Activated CD8-positive, alpha-beta T cell treated with anti-CD3 and anti-CD28 coated beads for 36 hours (primary cell): ENCODE results near the gene INPP5F. TPM values are rescaled to one million over a fixed set of nuclear protein-coding genes. Genes with fewer than 3 reads are reported as not detected.

Experiments used
- ATAC-seq: fragments of 200-7000 bp; cut with Tn5 transposase; one replicate; pipeline ENCODE4 v1.10.0; 2021; ENCODE audit warnings: mild to moderate bottlenecking, moderate library complexity
- CTCF ChIA-PET: fragments of 350-600 bp; sonication (Branson Sonifier 250); formaldehyde crosslinking; loops from one replicate; lab custom pipeline; 2021; ENCODE audit warnings: antibody characterized with exemption; lab: Charles Lee
- POLR2A ChIA-PET: fragments of 350-600 bp; sonication (Branson Sonifier 250); formaldehyde crosslinking; loops from one replicate; lab custom pipeline; 2021; ENCODE audit warnings: antibody characterized with exemption; lab: Charles Lee
- DNase-seq: peaks from one replicate; pipeline ENCODE4 v3.0.0-alpha.2; 2020
- H3K27ac Mint-ChIP-seq: one replicate; pipeline ENCODE4 v1.8.0; 2021; ENCODE audit warnings: mild to moderate bottlenecking, mixed read lengths
- H3K27me3 Mint-ChIP-seq: one replicate; pipeline ENCODE4 v1.8.0; 2021; ENCODE audit warnings: mixed read lengths
- H3K36me3 Mint-ChIP-seq: one replicate; pipeline ENCODE4 v1.8.0; 2021; ENCODE audit warnings: low read depth, mixed read lengths
- H3K4me1 Mint-ChIP-seq: one replicate; pipeline ENCODE4 v1.8.0; 2021; ENCODE audit warnings: low read depth, mixed read lengths
- H3K4me3 Mint-ChIP-seq: one replicate; pipeline ENCODE4 v1.8.0; 2021; ENCODE audit warnings: mild to moderate bottlenecking, moderate library complexity, mixed read lengths
- H3K9me3 Mint-ChIP-seq: one replicate; pipeline ENCODE4 v1.8.0; 2021; ENCODE audit warnings: mixed read lengths
- CTCF ChIP-seq: fragments of 200-600 bp; IDR thresholded peaks from one replicate; pipeline ENCODE4 v1.8.0; 2022; ENCODE audit warnings: antibody characterized with exemption, mild to moderate bottlenecking
- intact Hi-C: fragments of 100-400 bp; cut with micrococcal nuclease; formaldehyde crosslinking; loops from one replicate; pipeline ENCODE4 v1.10.0; 2022
- total RNA-seq, 2 experiments: library from RNA; stranded (reverse); gene quantifications; one replicate each; pipeline ENCODE4 v1.2.3, GENCODE V29; 2021

INPP5F gene
- total RNA-seq, 2 experiments from 2014 or later = 10.7 TPM

- Mint-ChIP-seq H3K36me3 (peaks cover 44% of the 10 kb centered on the region), H3K27me3 (no peaks in the 10 kb centered on the region), H3K4me3 (no peak overlapping the region), H3K4me1 (peaks cover 4% of the 10 kb centered on the region), H3K9me3 (no peaks in the 10 kb centered on the region), H3K27ac (no peak overlapping the region)
- ATAC-seq (no peak), DNase-seq (no peak)
- POLR2A ChIA-PET = interaction anchor here (0.6 kb wide), 2 partner anchors 10 to 117 kb away, joined by 3 read pairs; no protein-coding TSS in a partner anchor
- CTCF ChIA-PET = interaction anchor here (2.9 kb wide), 1 partner anchor 9 kb away, joined by 18 read pairs; no protein-coding TSS in a partner anchor
- TF ChIP-seq CTCF = no peak
- intact Hi-C loops = no loop called here
Observed at GRCh38 chr10:119849944-119850343, 124.1 kb downstream of the INPP5F start.

GRCh38 chr10:119852277-119852676 is 126.4 kb downstream of the INPP5F start:
- no peaks in the 10 kb centered on the region for H3K9me3 Mint-ChIP-seq
- H3K27me3 Mint-ChIP-seq = no peaks in the 10 kb centered on the region
- H3K27ac Mint-ChIP-seq = no peak overlapping the region
- H3K36me3 Mint-ChIP-seq = peaks cover 42% of the 10 kb centered on the region
- ChIA-PET CTCF (no interaction called here), POLR2A (interaction anchor here (0.9 to 1.4 kb wide), 2 partner anchors 11 to 20 kb away, joined by 5 read pairs; partner anchors contain the start of gene MCMBP)
- ATAC-seq (no peak), DNase-seq (no peak)
- H3K4me1 Mint-ChIP-seq = peaks cover 4% of the 10 kb centered on the region
- no peak overlapping the region for H3K4me3 Mint-ChIP-seq
- TF ChIP-seq CTCF = no peak
- intact Hi-C loops = no loop called here

GRCh38 chr10:119852822-119853221 is 127.0 kb downstream of the INPP5F start:
- no peak for DNase-seq
- ATAC-seq = no peak
- Mint-ChIP-seq H3K9me3 (no peaks in the 10 kb centered on the region), H3K4me1 (peaks cover 4% of the 10 kb centered on the region), H3K36me3 (peaks cover 41% of the 10 kb centered on the region), H3K4me3 (no peak overlapping the region), H3K27me3 (no peaks in the 10 kb centered on the region), H3K27ac (no peak overlapping the region)
- ChIA-PET POLR2A (interaction anchor here (0.9 to 1.4 kb wide), 2 partner anchors 12 to 20 kb away, joined by 5 read pairs; partner anchors contain the start of gene MCMBP), CTCF (no interaction called here)
- no peak for TF ChIP-seq CTCF
- intact Hi-C loops = no loop called here

- DNase-seq = no peak
- ChIA-PET CTCF (no interaction called here), POLR2A (interaction anchor here (1.4 kb wide), 1 partner anchor 19 kb away, joined by 5 read pairs; the partner anchor contains the start of gene MCMBP)
- no peak for ATAC-seq
- peaks cover 4% of the 10 kb centered on the region for H3K4me1 Mint-ChIP-seq
- no peak overlapping the region for H3K4me3 Mint-ChIP-seq
- no peak overlapping the region for H3K27ac Mint-ChIP-seq
- TF ChIP-seq CTCF = no peak
- peaks cover 37% of the 10 kb centered on the region for H3K36me3 Mint-ChIP-seq
- intact Hi-C loops = no loop called here
- H3K27me3 Mint-ChIP-seq = no peaks in the 10 kb centered on the region
- H3K9me3 Mint-ChIP-seq = no peaks in the 10 kb centered on the region
Observed at GRCh38 chr10:119853574-119853973, 127.7 kb downstream of the INPP5F start.

- no peak overlapping the region for H3K4me3 Mint-ChIP-seq
- peaks cover 32% of the 10 kb centered on the region for H3K4me1 Mint-ChIP-seq
- POLR2A ChIA-PET = no interaction called here
- DNase-seq = no peak
- ATAC-seq = no peak
- H3K27me3 Mint-ChIP-seq = no peaks in the 10 kb centered on the region
- CTCF ChIA-PET = interaction anchor here (0.7 to 4.4 kb wide), 8 partner anchors 10 to 171 kb away, joined by 3 to 69 read pairs (median 16); partner anchors contain the start of gene MCMBP
- H3K36me3 Mint-ChIP-seq = peaks cover 26% of the 10 kb centered on the region
- H3K27ac Mint-ChIP-seq = no peak overlapping the region
- no peak for TF ChIP-seq CTCF
- no peaks in the 10 kb centered on the region for H3K9me3 Mint-ChIP-seq
- intact Hi-C loops = loop anchor here (1.0 kb wide), 1 partner anchor 172 kb away; no protein-coding TSS in a partner anchor
Observed at GRCh38 chr10:119858063-119858462, 132.2 kb downstream of the INPP5F start.
